UCSD-AML1 (cell line): ENCODE results near the gene CEACAM18.
A peak's percentile ranks its signal among the peaks of the same experiment; 100 is the strongest.
"Not testable (repeated sequence)": the region's sequence is repeated elsewhere in the genome, so short reads cannot be mapped to it uniquely, and the experiment has no call there.

Experiments used
- DNase-seq: peaks from one replicate; lab custom pipeline; 2025; ENCODE audit not compliant: unreplicated experiment; lab: John Stamatoyannopoulos, UW

CEACAM18 gene

GRCh38 chr19:51460164-51460992, 18.0 kb upstream of the CEACAM18 start:
- peak; percentile 38 for DNase-seq

DNA sequence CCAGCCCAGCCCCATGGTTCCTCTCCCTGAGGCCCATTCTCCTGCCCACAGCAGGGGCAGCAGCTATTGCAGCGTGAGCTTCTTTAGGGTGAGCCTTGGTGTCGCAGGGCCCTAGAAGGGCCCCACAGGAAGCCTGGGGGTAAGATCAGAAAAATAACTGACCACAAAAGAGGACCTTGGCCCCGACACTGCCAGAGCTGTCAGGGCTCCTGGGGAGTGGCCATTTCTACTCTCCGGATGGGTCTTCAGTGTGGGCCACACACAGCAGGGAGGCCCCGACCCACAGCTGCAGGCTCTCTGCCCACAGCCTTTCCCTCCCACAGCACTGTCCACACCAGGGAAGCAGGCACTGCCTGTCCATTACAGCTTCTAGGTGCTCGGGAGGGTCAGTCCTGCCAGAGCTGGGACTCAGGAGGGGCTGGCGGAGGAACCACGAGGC, 16.6 kb upstream of the CEACAM18 start:
- DNase-seq: peak; percentile 56

DNA sequence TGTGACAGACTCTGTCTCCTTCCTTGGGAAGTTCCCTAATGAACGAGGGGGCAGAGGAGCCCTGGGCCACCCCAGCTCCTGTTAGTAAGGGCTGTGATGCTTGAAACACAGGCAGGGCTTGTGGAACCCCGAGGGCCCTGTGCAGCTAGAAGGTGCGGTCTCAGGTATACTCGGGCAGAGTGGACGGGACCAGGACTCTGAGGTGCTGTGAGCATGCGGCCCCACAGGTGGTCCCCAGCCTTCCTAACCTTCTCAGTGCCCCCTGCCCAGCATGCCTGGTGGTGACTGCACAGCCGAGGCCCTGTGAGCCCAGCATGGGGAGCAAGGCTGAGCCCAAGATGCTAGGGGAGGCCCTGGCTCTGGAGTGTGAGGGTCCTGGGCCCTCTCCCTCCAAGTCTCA, 16.1 kb upstream of the CEACAM18 start:
- DNase-seq: no peak

GRCh38 chr19:51462681-51463080, 15.7 kb upstream of the CEACAM18 start:
- DNase-seq: no peak

- not testable (repeated sequence) for DNase-seq
Observed at GRCh38 chr19:51463976-51464581, 14.3 kb upstream of the CEACAM18 start.

- DNase-seq: no peak
Observed at GRCh38 chr19:51466723-51467122, 11.6 kb upstream of the CEACAM18 start.

DNA sequence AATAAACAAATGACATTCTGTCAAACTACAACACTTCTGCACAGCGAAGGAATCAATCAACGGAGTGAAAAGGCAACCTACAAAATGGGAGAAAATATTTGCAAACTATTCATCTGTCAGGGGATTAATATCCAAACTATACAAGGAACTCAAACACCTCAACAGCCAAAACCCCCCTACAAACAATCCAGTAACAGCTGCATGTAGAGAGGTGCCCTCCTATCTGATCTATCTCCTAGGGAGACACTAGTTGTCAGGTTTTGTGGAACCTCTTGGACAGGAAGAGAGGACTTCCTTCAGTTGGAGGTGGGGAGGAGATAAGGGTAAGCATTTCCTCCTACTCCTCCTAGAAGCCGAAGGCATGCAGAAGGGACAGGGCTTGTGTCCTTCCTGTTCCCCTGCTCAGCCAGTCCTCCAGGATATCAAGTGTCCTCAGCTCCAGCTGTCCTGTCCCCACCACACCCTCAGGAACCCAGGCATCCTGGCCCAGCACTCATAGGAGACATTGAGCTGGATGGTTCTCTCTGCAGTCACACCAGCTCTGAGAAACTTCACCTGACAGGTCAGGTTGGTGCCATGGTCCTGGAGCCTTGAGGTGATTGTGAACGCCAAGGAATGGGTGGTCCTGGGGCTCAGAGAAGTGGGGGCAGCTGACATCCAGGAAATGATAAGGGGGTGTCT, 10.3 kb upstream of the CEACAM18 start:
- DNase-seq: peak; percentile 34

GRCh38 chr19:51468545-51468920, 9.8 kb upstream of the CEACAM18 start:
- DNase-seq: no peak

DNA sequence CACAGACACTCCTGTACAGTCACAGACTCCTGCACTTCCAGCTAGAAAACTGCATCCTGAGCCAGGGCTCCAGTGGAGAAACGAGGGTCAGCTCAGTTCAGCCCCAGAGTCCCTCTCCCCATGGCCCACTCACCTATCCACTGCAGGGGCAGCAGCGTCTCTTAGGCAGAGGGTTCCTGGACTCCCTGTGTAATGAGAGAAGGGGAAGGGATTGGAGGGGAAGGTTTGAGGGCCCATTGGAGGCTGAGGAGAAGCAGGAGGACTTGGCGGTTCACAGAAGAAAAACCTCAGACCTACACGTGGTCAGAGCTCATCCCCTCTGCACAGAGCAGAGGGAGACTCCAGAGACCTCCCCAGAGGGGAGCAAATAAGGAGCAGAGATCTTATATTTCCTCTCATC, 9.2 kb upstream of the CEACAM18 start:
- DNase-seq: no peak

DNA sequence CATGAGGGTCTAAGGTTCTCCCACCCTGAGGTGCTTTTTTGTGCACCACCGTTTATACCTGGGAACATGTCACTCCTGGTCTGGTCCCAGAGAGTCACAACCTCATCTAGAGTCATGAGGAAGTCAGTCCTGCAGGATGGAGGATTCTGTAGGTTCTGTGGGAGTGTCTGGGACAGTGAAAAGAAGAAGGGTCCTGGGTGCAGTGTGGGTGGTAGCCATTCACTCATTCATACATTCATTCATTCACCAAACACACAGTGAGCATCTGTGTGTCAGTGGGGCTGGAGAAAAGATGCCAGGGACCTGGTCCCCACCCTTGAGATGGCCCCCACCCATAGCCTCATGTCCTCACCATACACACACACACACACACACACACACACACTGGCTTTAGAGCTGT, 8.7 kb upstream of the CEACAM18 start:
- DNase-seq: no peak

- DNase-seq: no peak
Observed at GRCh38 chr19:51470966-51471365, 7.4 kb upstream of the CEACAM18 start.

- DNase-seq: no peak
Observed at GRCh38 chr19:51471527-51471926, 6.8 kb upstream of the CEACAM18 start.

GRCh38 chr19:51472607-51473006, 5.7 kb upstream of the CEACAM18 start:
- no peak for DNase-seq

- DNase-seq: peak; percentile 71
Observed at GRCh38 chr19:51473009-51473707, 5.2 kb upstream of the CEACAM18 start.

- DNase-seq: no peak
Observed at GRCh38 chr19:51476164-51476563, 2.2 kb upstream of the CEACAM18 start.

DNA sequence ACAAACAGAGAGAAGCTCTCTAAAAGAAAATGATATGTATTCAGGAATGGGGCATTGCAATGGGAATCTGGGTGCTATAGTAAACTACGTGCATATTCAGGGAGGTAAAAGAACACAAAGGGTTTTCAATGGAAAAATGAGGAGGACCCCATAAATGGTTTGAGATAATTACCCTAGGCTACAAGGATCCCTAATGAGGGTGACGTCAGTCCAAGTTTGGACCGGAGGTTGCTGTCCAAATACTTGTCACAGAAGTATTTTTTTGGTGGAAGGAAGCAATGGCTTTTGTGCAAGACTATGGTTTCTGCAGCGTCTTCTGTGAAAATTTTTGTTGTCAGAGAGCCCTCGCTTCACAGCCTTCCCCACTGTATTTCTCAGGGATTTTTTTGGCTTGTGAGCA, 995 bp upstream of the CEACAM18 start:
- DNase-seq: no peak

DNA sequence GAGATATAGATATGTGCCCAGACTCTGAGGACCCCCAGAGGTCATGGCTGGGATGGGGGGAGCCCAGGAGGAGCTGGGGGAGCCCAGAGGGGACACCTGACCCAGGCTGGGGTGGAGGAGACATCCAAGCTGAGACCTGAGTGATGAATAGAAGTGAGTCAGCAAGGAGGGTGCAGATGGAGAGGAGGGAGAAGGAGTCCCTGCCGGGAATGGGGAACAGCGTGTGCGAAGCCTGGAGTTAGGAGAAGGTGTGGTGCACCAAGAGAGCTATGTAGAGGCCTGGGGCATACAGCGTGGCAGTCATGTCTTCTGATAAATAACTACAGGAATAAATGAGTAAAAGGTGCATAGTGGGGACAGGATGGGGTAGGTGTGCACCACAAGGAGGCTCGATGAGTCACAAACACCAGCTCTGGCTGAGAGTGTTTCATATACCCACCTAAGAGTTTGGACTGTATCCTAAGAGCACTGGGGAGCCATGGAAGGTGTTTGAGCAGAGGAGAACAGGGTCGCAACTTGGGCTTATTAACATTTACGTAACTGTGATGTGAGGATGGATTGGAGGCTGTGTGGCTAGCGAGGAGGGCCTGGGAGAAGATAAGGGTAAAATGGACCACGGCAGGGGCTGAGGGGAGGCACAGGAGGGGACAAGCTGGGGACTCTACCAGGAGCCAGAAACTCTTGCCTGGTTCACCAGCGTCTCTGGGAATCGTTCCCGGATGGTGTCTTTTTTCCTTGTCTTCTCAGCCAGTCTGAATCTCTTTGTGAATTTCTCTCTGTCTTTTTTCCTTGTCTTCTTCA, 1.4 kb downstream of the CEACAM18 start:
- DNase-seq: no peak

DNA sequence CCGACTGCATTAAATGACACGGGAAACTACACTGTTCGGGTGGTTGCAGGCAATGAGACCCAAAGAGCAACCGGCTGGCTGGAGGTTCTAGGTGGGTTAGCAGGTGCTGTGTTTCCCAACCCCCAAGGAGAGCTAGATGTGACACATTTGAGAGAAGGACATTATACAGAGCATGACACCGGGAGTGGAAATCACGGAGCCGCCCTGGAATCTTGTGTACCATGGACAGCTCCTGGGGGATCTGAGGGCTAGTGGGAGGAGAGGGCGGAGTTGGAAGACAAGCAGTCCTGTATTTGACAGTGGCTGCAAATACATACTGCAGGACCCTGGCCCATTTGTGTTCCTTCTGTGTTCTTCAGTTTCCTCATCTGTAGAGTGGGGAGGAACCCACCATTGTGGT, 2.3 kb downstream of the CEACAM18 start:
- peak; percentile 32 for DNase-seq

GRCh38 chr19:51485960-51486660, 7.8 kb downstream of the CEACAM18 start:
- DNase-seq: no peak

DNA sequence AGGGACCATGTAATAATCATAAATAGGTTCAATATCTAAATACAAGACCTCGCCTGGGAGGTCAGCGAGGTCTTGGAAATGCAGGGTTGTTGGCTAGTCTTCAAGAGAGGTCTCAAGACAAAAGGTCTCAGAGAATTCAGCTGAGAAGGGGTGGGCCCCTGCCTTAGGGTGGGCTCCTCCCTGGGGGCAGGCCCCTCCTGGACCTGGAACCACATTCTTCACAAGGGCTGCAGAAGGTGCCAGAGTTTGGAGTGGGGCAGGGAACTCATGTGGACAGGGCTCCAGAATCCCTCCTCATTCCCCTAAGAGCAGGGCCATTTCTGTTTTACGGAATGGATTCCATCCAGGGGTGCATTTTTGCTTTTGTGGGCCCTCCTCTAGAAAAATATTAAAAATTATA, 10.2 kb downstream of the CEACAM18 start:
- no peak for DNase-seq
